Neural crest cell (in vitro differentiated cells): ENCODE results near the gene PHC3. TPM values are rescaled to one million over a fixed set of nuclear protein-coding genes. Genes with fewer than 3 reads are reported as not detected.

ENCODE experiments used
- DNase-seq: peaks from one replicate; pipeline ENCODE4 v3.0.0; 2021; ENCODE audit warnings: low read depth, mixed read lengths, low spot score
- H3K27ac Mint-ChIP-seq: one replicate; pipeline ENCODE4 v1.8.0; 2021; ENCODE audit warnings: mild to moderate bottlenecking, mixed read lengths; ENCODE audit not compliant: unreplicated experiment
- H3K27me3 Mint-ChIP-seq: 2 replicates; pipeline ENCODE4 v1.8.0; 2021; ENCODE audit warnings: low read depth, mild to moderate bottlenecking, mixed read lengths
- H3K36me3 Mint-ChIP-seq: 2 replicates; pipeline ENCODE4 v1.8.0; 2021; ENCODE audit warnings: low read depth, mild to moderate bottlenecking, mixed read lengths
- H3K4me1 Mint-ChIP-seq: 2 replicates; pipeline ENCODE4 v1.8.0; 2021; ENCODE audit warnings: mixed read lengths
- H3K4me3 Mint-ChIP-seq: one replicate; pipeline ENCODE4 v1.8.0; 2021; ENCODE audit warnings: mild to moderate bottlenecking, mixed read lengths
- H3K9me3 Mint-ChIP-seq: 2 replicates; pipeline ENCODE4 v1.8.0; 2021; ENCODE audit warnings: mixed read lengths
- CTCF ChIP-seq: fragments of 200-600 bp; sonication (generic); conservative IDR thresholded peaks from 2 replicates; pipeline ENCODE4 v1.5.0; 2021; ENCODE audit warnings: antibody characterized with exemption, mild to moderate bottlenecking
- total RNA-seq: library from RNA; stranded (reverse); gene quantifications from 2 replicates; pipeline ENCODE4 v1.2.1, GENCODE V29; 2021

Gene PHC3
- total RNA-seq, 1 donor from 2014 or later = 35.2 TPM

GRCh38 chr3:170064108-170064507 lies 117.4 kb downstream of the PHC3 start:
- TF ChIP-seq CTCF = no peak
- no peaks in the 10 kb centered on the region for H3K4me1 Mint-ChIP-seq
- no peak for DNase-seq
- H3K9me3 Mint-ChIP-seq = no peaks in the 10 kb centered on the region
- H3K27ac Mint-ChIP-seq = no peak overlapping the region
- no peaks in the 10 kb centered on the region for H3K27me3 Mint-ChIP-seq
- no peak overlapping the region for H3K4me3 Mint-ChIP-seq
- no peaks in the 10 kb centered on the region for H3K36me3 Mint-ChIP-seq

GRCh38 chr3:170063691-170064090 lies 117.8 kb downstream of the PHC3 start:
- no peak for TF ChIP-seq CTCF
- no peaks in the 10 kb centered on the region for H3K4me1 Mint-ChIP-seq
- DNase-seq = no peak
- H3K27me3 Mint-ChIP-seq = no peaks in the 10 kb centered on the region
- no peak overlapping the region for H3K27ac Mint-ChIP-seq
- H3K9me3 Mint-ChIP-seq = no peaks in the 10 kb centered on the region
- H3K36me3 Mint-ChIP-seq = no peaks in the 10 kb centered on the region
- H3K4me3 Mint-ChIP-seq = no peak overlapping the region

- Mint-ChIP-seq H3K27me3 (no peaks in the 10 kb centered on the region), H3K27ac (no peak overlapping the region), H3K4me3 (no peak overlapping the region), H3K9me3 (no peaks in the 10 kb centered on the region), H3K36me3 (no peaks in the 10 kb centered on the region), H3K4me1 (no peaks in the 10 kb centered on the region)
- TF ChIP-seq CTCF = no peak
- no peak for DNase-seq
Measured at GRCh38 chr3:170062769-170063168, 118.8 kb downstream of the PHC3 start.

GRCh38 chr3:170062068-170062467 lies 119.5 kb downstream of the PHC3 start:
- no peak for DNase-seq
- H3K27me3 Mint-ChIP-seq = no peaks in the 10 kb centered on the region
- no peak for TF ChIP-seq CTCF
- no peak overlapping the region for H3K4me3 Mint-ChIP-seq
- H3K4me1 Mint-ChIP-seq = no peaks in the 10 kb centered on the region
- no peak overlapping the region for H3K27ac Mint-ChIP-seq
- no peaks in the 10 kb centered on the region for H3K9me3 Mint-ChIP-seq
- no peaks in the 10 kb centered on the region for H3K36me3 Mint-ChIP-seq

GRCh38 chr3:170059447-170059846 lies 122.1 kb downstream of the PHC3 start:
- no peak for TF ChIP-seq CTCF
- H3K36me3 Mint-ChIP-seq = no peaks in the 10 kb centered on the region
- no peaks in the 10 kb centered on the region for H3K9me3 Mint-ChIP-seq
- H3K27me3 Mint-ChIP-seq = no peaks in the 10 kb centered on the region
- H3K4me1 Mint-ChIP-seq = no peaks in the 10 kb centered on the region
- no peak overlapping the region for H3K4me3 Mint-ChIP-seq
- H3K27ac Mint-ChIP-seq = no peak overlapping the region
- no peak for DNase-seq

GRCh38 chr3:170058127-170058526 lies 123.4 kb downstream of the PHC3 start:
- no peaks in the 10 kb centered on the region for H3K4me1 Mint-ChIP-seq
- H3K36me3 Mint-ChIP-seq = no peaks in the 10 kb centered on the region
- TF ChIP-seq CTCF = no peak
- no peak for DNase-seq
- no peaks in the 10 kb centered on the region for H3K9me3 Mint-ChIP-seq
- no peak overlapping the region for H3K27ac Mint-ChIP-seq
- H3K4me3 Mint-ChIP-seq = no peak overlapping the region
- no peaks in the 10 kb centered on the region for H3K27me3 Mint-ChIP-seq
